ENCODE results near the gene HTRA1. TPM values are rescaled to one million over a fixed set of nuclear protein-coding genes. Genes with fewer than 3 reads are reported as not detected.

The HTRA1 gene
- total RNA-seq, 4 donors from 2014 or later, result 14.2 to 23.2 (median 17.2) TPM

DNA sequence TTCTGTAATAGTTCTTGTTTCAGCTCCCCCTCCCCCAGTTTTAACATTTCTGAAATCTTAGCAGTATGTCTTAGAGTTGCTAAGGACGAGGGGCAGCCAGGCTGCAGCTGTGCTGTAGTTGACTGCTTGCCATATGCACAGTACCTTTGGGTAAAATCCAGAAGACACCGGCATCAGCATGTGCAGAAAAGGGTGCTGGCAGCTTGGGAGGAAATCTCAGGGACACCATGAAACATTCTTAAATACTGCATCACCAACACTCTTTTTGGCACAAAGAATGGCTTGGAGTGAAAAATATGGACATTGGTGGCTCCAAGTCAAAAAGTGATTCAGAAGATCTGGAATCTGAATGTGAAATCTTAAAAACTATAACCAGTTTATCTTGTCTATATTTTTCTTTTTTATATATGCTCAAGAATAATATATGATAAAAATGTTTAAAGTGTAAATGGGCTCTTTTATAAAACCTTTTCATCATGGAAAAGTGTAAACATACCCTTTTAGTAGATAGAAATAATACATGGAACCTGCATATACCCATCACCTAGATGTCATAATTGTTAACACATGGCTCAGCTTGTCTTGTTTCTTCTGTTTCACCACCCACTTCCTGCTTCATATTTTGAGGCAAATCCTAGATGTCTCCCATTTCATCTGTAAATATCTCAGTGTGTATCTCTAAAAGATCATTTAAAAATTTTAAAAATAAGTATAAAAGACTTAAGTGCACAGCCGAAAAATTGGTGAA, 41.3 kb upstream of the HTRA1 start:
- DNase-seq, result no peak
- Histone ChIP-seq H3K36me3 (peaks cover 0 to 47% of the 10 kb centered on the region in 2 donors), H3K9me3 (no peaks in the 10 kb centered on the region), H3K4me3 (no peak overlapping the region), H3K27ac (no peak overlapping the region), H3K4me1 (peaks cover 0 to 2% of the 10 kb centered on the region in 2 donors), H3K27me3 (no peaks in the 10 kb centered on the region)
- ATAC-seq, result no peak
- in situ Hi-C loops (cut with MboI; ENCODE audit: low sequenced_read_pairs in 4 of 4) (no loop called here), intact Hi-C loops (cut with DNase I; ENCODE audit: low total_unique reads) (no loop called here)
- TF ChIP-seq, protein P1, sequence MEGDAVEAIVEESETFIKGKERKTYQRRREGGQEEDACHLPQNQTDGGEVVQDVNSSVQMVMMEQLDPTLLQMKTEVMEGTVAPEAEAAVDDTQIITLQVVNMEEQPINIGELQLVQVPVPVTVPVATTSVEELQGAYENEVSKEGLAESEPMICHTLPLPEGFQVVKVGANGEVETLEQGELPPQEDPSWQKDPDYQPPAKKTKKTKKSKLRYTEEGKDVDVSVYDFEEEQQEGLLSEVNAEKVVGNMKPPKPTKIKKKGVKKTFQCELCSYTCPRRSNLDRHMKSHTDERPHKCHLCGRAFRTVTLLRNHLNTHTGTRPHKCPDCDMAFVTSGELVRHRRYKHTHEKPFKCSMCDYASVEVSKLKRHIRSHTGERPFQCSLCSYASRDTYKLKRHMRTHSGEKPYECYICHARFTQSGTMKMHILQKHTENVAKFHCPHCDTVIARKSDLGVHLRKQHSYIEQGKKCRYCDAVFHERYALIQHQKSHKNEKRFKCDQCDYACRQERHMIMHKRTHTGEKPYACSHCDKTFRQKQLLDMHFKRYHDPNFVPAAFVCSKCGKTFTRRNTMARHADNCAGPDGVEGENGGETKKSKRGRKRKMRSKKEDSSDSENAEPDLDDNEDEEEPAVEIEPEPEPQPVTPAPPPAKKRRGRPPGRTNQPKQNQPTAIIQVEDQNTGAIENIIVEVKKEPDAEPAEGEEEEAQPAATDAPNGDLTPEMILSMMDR (IDR thresholded peaks at IDR 0.05 in 4 of 5, conservative IDR thresholded peaks at IDR 0.05 in 1 of 5), result no peak
- TF ChIP-seq POLR2A (IDR thresholded peaks at IDR 0.05), result no peak

DNA sequence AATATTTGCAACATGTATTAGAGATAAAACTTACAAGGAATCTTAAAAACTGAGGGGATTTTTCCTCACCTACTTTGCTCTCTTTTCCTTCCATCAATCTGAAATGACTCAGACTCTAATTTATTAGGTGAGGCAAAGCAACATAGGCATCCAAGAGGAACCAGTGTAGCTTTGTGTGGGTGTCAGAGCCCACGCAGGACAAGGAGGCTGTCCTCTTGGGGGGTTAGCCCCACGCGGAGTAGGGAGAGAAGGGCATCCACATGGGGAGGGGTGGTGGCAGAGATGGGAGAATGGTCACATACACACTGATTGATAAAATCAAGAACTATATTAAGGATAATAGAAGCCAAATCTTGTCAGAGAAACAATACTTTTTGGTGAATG, 40.7 kb upstream of the HTRA1 start:
- Histone ChIP-seq H3K4me3 (no peak overlapping the region), H3K27ac (no peak overlapping the region), H3K9me3 (no peaks in the 10 kb centered on the region), H3K27me3 (no peaks in the 10 kb centered on the region), H3K36me3 (peaks cover 0 to 47% of the 10 kb centered on the region in 2 donors), H3K4me1 (peaks cover 0 to 2% of the 10 kb centered on the region in 2 donors)
- ATAC-seq, result no peak
- no peak for TF ChIP-seq POLR2A (IDR thresholded peaks at IDR 0.05)
- TF ChIP-seq, protein P1 (IDR thresholded peaks at IDR 0.05 in 4 of 5, conservative IDR thresholded peaks at IDR 0.05 in 1 of 5), result no peak
- DNase-seq, result no peak
- intact Hi-C loops (cut with DNase I; ENCODE audit: low total_unique reads), result no loop called here
- in situ Hi-C loops (cut with MboI; ENCODE audit: low sequenced_read_pairs in 4 of 4), result no loop called here

DNA sequence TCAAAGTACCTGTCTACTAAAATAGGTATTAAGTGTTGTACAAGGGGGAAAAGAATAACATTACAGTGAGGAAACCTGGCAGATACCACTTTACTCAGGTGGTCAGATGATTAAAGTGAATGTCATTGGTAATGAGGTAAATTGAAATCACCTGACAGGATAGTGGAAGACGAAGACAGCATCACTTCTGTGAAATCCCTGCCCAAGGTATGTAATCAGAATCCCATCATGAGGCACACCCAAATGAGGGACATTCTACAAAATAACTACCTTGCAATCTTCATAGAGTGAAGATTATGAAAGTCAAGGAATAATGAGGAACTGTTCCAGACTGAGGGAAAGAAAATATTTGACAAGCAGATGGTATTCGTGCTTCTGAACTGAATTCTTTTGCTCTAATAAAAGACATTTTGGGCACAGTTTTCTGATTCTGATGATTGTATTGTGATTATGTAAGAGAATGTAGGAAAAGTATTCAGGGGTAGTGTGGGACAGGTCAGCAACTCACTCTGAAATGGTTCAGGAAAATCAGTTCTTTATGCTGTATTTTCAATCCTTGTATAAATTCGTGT, 40.2 kb upstream of the HTRA1 start:
- Histone ChIP-seq H3K36me3 (peaks cover 0 to 47% of the 10 kb centered on the region in 2 donors), H3K4me1 (peaks cover 0 to 2% of the 10 kb centered on the region in 2 donors), H3K27ac (no peak overlapping the region), H3K4me3 (no peak overlapping the region), H3K9me3 (no peaks in the 10 kb centered on the region), H3K27me3 (no peaks in the 10 kb centered on the region)
- DNase-seq (no peak), ATAC-seq (no peak)
- in situ Hi-C loops (cut with MboI; ENCODE audit: low sequenced_read_pairs in 4 of 4) (no loop called here), intact Hi-C loops (cut with DNase I; ENCODE audit: low total_unique reads) (no loop called here)
- TF ChIP-seq, protein P1 (IDR thresholded peaks at IDR 0.05 in 4 of 5, conservative IDR thresholded peaks at IDR 0.05 in 1 of 5), result no peak
- TF ChIP-seq POLR2A (IDR thresholded peaks at IDR 0.05), result no peak

DNA sequence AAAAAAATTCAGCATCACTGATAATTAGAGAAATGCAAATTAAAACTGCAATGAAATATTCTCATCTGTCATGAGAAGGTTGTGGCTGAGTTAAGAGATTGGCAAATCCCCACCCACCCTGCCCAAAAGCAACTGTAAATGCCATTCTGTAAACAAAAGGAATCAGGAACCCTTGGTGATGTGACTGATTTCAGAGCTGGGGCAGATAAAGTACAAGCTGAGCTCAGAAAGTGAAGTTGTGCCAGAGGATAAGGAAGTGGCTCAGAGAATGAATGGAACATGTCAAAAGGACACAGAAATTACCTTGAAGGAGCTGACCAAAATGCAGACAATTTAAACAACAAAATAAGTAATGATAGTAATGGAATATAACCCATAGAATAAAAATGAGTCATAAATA, 39.6 kb upstream of the HTRA1 start:
- TF ChIP-seq POLR2A (IDR thresholded peaks at IDR 0.05), result no peak
- TF ChIP-seq, protein P1 (IDR thresholded peaks at IDR 0.05 in 4 of 5, conservative IDR thresholded peaks at IDR 0.05 in 1 of 5), result no peak
- no peaks in the 10 kb centered on the region for H3K27me3 ChIP-seq
- ATAC-seq (no peak), DNase-seq (no peak)
- no peak overlapping the region for H3K27ac ChIP-seq
- intact Hi-C loops (cut with DNase I; ENCODE audit: low total_unique reads), result no loop called here
- in situ Hi-C loops (cut with MboI; ENCODE audit: low sequenced_read_pairs in 4 of 4), result no loop called here
- H3K36me3 ChIP-seq, result peaks cover 0 to 47% of the 10 kb centered on the region in 2 donors
- no peak overlapping the region for H3K4me3 ChIP-seq
- no peaks in the 10 kb centered on the region for H3K9me3 ChIP-seq
- peaks cover 0 to 2% of the 10 kb centered on the region in 2 donors for H3K4me1 ChIP-seq
